ENCODE results near the gene CPNE4.

The CPNE4 gene

DNA sequence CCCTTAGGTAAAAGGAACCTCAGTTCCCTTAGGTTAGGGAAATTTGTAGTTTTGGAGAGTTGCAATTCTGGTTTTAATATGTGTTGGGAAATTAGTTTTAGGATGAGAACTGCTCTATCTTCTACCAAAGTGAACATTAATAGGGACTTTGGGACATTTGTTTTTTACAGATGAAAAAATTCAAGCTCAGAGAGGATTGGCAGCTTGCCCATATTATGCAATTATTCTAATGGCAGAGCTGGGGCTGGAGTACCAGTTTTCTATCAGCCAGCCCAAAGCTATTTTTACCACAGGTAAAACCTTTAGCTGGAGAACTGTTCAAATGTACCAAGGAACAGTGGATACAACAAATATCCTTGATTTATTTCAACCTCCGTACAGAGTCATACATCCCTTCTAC is 127.0 kb downstream of the CPNE4 start:
- TF ChIP-seq TAF1 (IDR thresholded peaks at IDR 0.05; ENCODE audit: borderline replicate concordance, insufficient read depth, low read length) (no peak), POLR2AphosphoS5 (IDR thresholded peaks at IDR 0.05; ENCODE audit: low read depth, low read length) (no peak), FOXP2 (optimal IDR thresholded peaks at IDR 0.05; ENCODE audit: borderline replicate concordance, extremely low read depth, extremely low read length, insufficient read depth) (no peak), SIN3A (IDR thresholded peaks at IDR 0.05; ENCODE audit: borderline replicate concordance, insufficient read depth, low read length) (no peak)
- TF ChIP-seq, protein P1, sequence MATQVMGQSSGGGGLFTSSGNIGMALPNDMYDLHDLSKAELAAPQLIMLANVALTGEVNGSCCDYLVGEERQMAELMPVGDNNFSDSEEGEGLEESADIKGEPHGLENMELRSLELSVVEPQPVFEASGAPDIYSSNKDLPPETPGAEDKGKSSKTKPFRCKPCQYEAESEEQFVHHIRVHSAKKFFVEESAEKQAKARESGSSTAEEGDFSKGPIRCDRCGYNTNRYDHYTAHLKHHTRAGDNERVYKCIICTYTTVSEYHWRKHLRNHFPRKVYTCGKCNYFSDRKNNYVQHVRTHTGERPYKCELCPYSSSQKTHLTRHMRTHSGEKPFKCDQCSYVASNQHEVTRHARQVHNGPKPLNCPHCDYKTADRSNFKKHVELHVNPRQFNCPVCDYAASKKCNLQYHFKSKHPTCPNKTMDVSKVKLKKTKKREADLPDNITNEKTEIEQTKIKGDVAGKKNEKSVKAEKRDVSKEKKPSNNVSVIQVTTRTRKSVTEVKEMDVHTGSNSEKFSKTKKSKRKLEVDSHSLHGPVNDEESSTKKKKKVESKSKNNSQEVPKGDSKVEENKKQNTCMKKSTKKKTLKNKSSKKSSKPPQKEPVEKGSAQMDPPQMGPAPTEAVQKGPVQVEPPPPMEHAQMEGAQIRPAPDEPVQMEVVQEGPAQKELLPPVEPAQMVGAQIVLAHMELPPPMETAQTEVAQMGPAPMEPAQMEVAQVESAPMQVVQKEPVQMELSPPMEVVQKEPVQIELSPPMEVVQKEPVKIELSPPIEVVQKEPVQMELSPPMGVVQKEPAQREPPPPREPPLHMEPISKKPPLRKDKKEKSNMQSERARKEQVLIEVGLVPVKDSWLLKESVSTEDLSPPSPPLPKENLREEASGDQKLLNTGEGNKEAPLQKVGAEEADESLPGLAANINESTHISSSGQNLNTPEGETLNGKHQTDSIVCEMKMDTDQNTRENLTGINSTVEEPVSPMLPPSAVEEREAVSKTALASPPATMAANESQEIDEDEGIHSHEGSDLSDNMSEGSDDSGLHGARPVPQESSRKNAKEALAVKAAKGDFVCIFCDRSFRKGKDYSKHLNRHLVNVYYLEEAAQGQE (IDR thresholded peaks at IDR 0.05; ENCODE audit: insufficient read depth in 1 of 2, low read depth in 2 of 2, low read length in 2 of 2) = no peak

DNA sequence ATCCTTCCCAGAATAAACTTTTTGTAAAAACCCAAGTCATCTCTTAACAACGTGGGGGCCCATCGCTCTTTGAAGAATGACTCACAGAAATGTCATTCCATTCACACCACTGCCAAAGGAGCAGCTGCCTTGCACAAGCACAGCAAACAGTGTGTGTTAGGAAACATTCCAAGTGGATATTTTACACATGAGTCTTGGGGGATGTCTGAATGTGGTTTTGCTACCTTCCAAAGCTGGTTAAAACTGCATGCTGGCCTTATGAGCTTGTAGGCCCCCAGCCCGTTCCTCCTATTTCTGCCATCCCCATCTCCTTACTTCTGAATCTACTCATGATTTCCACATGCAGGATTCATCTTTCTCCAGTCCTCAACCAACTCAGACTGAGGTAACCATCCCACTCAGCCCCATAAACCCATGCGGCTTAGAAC is 130.8 kb downstream of the CPNE4 start:
- no peak for TF ChIP-seq FOXP2 (optimal IDR thresholded peaks at IDR 0.05; ENCODE audit: borderline replicate concordance, extremely low read depth, extremely low read length, insufficient read depth)
- no peak for TF ChIP-seq TAF1 (IDR thresholded peaks at IDR 0.05; ENCODE audit: borderline replicate concordance, insufficient read depth, low read length)
- no peak for TF ChIP-seq SIN3A (IDR thresholded peaks at IDR 0.05; ENCODE audit: borderline replicate concordance, insufficient read depth, low read length)
- TF ChIP-seq POLR2AphosphoS5 (IDR thresholded peaks at IDR 0.05; ENCODE audit: low read depth, low read length) = no peak
- TF ChIP-seq, protein P1 (IDR thresholded peaks at IDR 0.05; ENCODE audit: insufficient read depth in 1 of 2, low read depth in 2 of 2, low read length in 2 of 2) = no peak

DNA sequence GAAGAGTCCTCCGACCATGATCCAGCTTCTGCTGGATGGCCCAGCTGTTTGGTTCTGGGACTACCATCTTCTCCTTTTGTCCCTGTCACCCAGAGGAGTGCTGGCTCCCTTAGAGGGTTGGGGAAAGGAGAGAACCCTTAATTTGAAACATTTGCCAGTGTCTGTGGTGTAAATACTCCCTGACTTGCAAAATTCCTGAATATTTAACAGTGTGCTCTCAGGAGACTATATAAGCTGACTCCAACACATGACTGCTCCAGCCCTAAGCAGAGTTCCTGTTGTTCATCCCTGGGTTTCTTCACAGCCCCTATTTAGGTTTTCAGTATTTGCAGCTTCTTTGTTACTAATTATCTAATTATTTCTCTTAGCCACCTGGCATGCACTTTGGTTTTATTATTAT is 133.1 kb downstream of the CPNE4 start:
- TF ChIP-seq SIN3A (IDR thresholded peaks at IDR 0.05; ENCODE audit: borderline replicate concordance, insufficient read depth, low read length) (no peak), POLR2AphosphoS5 (IDR thresholded peaks at IDR 0.05; ENCODE audit: low read depth, low read length) (no peak), FOXP2 (optimal IDR thresholded peaks at IDR 0.05; ENCODE audit: borderline replicate concordance, extremely low read depth, extremely low read length, insufficient read depth) (no peak), TAF1 (IDR thresholded peaks at IDR 0.05; ENCODE audit: borderline replicate concordance, insufficient read depth, low read length) (no peak)
- TF ChIP-seq, protein P1 (IDR thresholded peaks at IDR 0.05; ENCODE audit: insufficient read depth in 1 of 2, low read depth in 2 of 2, low read length in 2 of 2) = no peak

DNA sequence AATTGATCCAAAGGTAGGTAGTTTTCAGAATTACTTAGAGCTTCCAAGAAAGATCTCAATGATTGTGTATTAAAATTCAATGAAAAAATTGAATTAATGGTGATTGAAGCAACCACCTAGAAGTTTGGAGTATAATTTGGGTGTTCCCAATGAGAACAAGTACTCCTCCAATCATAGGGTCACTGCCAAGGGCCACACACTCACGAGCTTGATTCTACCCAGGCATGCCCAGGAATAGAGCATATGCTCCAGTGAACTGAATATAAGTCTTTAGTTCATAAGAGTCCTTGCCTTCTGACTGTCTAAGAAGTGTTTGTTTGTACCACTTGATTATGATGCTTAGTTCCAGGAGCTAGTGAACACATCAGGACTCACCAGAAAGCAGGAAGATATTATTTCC is 133.9 kb downstream of the CPNE4 start:
- no peak for TF ChIP-seq SIN3A (IDR thresholded peaks at IDR 0.05; ENCODE audit: borderline replicate concordance, insufficient read depth, low read length)
- TF ChIP-seq FOXP2 (optimal IDR thresholded peaks at IDR 0.05; ENCODE audit: borderline replicate concordance, extremely low read depth, extremely low read length, insufficient read depth) = no peak
- TF ChIP-seq POLR2AphosphoS5 (IDR thresholded peaks at IDR 0.05; ENCODE audit: low read depth, low read length) = no peak
- no peak for TF ChIP-seq TAF1 (IDR thresholded peaks at IDR 0.05; ENCODE audit: borderline replicate concordance, insufficient read depth, low read length)
- TF ChIP-seq, protein P1 (IDR thresholded peaks at IDR 0.05; ENCODE audit: insufficient read depth in 1 of 2, low read depth in 2 of 2, low read length in 2 of 2) = no peak

DNA sequence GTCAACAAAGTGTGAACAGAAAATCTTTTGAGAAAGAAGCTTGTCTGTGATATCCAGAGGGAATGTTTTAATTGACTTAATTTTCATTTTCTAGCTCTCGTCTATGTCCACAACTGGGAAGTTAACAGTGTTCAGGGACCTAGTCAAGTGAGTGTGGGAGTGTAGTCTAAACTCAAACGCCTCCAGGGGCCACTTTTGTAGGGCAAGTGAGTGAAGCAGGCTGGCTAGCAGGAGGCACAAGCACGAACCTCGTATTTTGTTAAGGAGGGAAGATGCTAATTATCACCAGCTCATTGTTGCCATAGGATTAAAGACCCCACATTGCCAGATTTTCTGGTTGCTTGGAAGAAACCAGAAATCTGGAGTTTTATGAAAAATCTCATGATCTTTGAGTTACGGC is 135.8 kb downstream of the CPNE4 start:
- TF ChIP-seq POLR2AphosphoS5 (IDR thresholded peaks at IDR 0.05; ENCODE audit: low read depth, low read length) (no peak), SIN3A (IDR thresholded peaks at IDR 0.05; ENCODE audit: borderline replicate concordance, insufficient read depth, low read length) (no peak), TAF1 (IDR thresholded peaks at IDR 0.05; ENCODE audit: borderline replicate concordance, insufficient read depth, low read length) (no peak), FOXP2 (optimal IDR thresholded peaks at IDR 0.05; ENCODE audit: borderline replicate concordance, extremely low read depth, extremely low read length, insufficient read depth) (no peak)
- TF ChIP-seq, protein P1 (IDR thresholded peaks at IDR 0.05; ENCODE audit: insufficient read depth in 1 of 2, low read depth in 2 of 2, low read length in 2 of 2) = no peak
